GM18909 (cell line): Measurements from ENCODE around the gene TBX2.
"Not testable (repeated sequence)": the region's sequence is repeated elsewhere in the genome, so short reads cannot be mapped to it uniquely, and the experiment has no call there.

Experiments used
- ATAC-seq: cut with Tn5 transposase; IDR thresholded peaks from one replicate; pipeline ENCODE4 v1.9.1; 2021; ENCODE audit warnings: mild to moderate bottlenecking; ENCODE audit not compliant: unreplicated experiment, poor library complexity

TBX2 gene

GRCh38 chr17:61425682-61426481 lies 26.2 kb downstream of the TBX2 start:
- no peak for ATAC-seq

- ATAC-seq, result no peak
These were observed 27.1 kb downstream of the TBX2 start for GRCh38 chr17:61426482-61427304.

- no peak for ATAC-seq
These were observed 27.9 kb downstream of the TBX2 start for GRCh38 chr17:61427567-61427966.

GRCh38 chr17:61429274-61429673 lies 29.6 kb downstream of the TBX2 start:
- ATAC-seq, result no peak

GRCh38 chr17:61429831-61430230 lies 30.2 kb downstream of the TBX2 start:
- not testable (repeated sequence) for ATAC-seq

- no peak for ATAC-seq
These were observed 32.1 kb downstream of the TBX2 start for GRCh38 chr17:61431594-61432311.

GRCh38 chr17:61436273-61436672 lies 36.6 kb downstream of the TBX2 start:
- no peak for ATAC-seq

GRCh38 chr17:61436995-61437704 lies 37.5 kb downstream of the TBX2 start:
- ATAC-seq, result no peak

GRCh38 chr17:61440697-61441096 lies 41.1 kb downstream of the TBX2 start:
- no peak for ATAC-seq

- ATAC-seq, result not testable (repeated sequence)
These were observed 41.9 kb downstream of the TBX2 start for GRCh38 chr17:61441507-61441906.

GRCh38 chr17:61442136-61442775 lies 42.6 kb downstream of the TBX2 start:
- ATAC-seq, result no peak

GRCh38 chr17:61442878-61443474 lies 43.3 kb downstream of the TBX2 start:
- ATAC-seq, result no peak

GRCh38 chr17:61443475-61443882 lies 43.8 kb downstream of the TBX2 start:
- ATAC-seq, result no peak

GRCh38 chr17:61444075-61444474 lies 44.4 kb downstream of the TBX2 start:
- ATAC-seq, result no peak

- no peak for ATAC-seq
These were observed 45.2 kb downstream of the TBX2 start for GRCh38 chr17:61444831-61445230.

GRCh38 chr17:61447358-61447757 lies 47.7 kb downstream of the TBX2 start:
- ATAC-seq, result no peak

GRCh38 chr17:61448042-61448441 lies 48.4 kb downstream of the TBX2 start:
- ATAC-seq, result no peak

GRCh38 chr17:61449140-61449539 lies 49.5 kb downstream of the TBX2 start:
- not testable (repeated sequence) for ATAC-seq
